H1 (cell line): Measurements from ENCODE around the gene SH3RF3. TPM values are rescaled to one million over a fixed set of nuclear protein-coding genes. Genes with fewer than 3 reads are reported as not detected.

Source experiments
- CBX5 ChIP-seq: fragments of 300-800, 300-1000 bp; sonication (generic); IDR thresholded peaks from 2 replicates; pipeline ENCODE4 v1.7.1; 2016; ENCODE audit warnings: antibody characterized with exemption, low read length, low read depth
- FOSL1 ChIP-seq: IDR thresholded peaks from 2 replicates; pipeline ENCODE4 v1.6.1; 2011; ENCODE audit warnings: mild to moderate bottlenecking, low read depth, low read length, moderate library complexity; ENCODE audit not compliant: insufficient read depth
- PHF8 ChIP-seq: fragments of 200-600 bp; sonication (generic); conservative IDR thresholded peaks from 2 replicates; pipeline ENCODE4 v1.7.1; 2012; ENCODE audit warnings: low read depth, mild to moderate bottlenecking, inconsistent platforms, low read length, moderate library complexity
- polyA plus RNA-seq, 7 experiments: library from polyadenylated mRNA; depleted of rRNA in 3 of 7; stranded (reverse) in 5 of 7; unstranded in 2 of 7; fragments of >200 nt in 5 of 7; fragments of 200-250 nt in 2 of 7; gene quantifications; 1 replicate in 5 of 7; 2 replicates in 1 of 7; 4 replicates in 1 of 7; pipeline versions ENCODE4 v1.2.1 to v1.2.3, GENCODE V29; 2011 to 2013; ENCODE audit warnings: missing spikeins in 2 of 7, mixed read lengths in 2 of 7
- total RNA-seq: library from RNA; stranded (reverse); fragmentation: NEBNext Ultra II Directional; extraction: Animal tissue kit (Norgen Biotek cat#: 25700); gene quantifications from 2 replicates; pipeline ENCODE4 v1.2.1, GENCODE V29; 2021

Gene SH3RF3
- total and polyA plus RNA-seq, 2 of the 8 experiments (the other 6 are each of a cell fraction or from before 2014, with no cell fraction given) = 0.11 to 0.65 TPM

DNA sequence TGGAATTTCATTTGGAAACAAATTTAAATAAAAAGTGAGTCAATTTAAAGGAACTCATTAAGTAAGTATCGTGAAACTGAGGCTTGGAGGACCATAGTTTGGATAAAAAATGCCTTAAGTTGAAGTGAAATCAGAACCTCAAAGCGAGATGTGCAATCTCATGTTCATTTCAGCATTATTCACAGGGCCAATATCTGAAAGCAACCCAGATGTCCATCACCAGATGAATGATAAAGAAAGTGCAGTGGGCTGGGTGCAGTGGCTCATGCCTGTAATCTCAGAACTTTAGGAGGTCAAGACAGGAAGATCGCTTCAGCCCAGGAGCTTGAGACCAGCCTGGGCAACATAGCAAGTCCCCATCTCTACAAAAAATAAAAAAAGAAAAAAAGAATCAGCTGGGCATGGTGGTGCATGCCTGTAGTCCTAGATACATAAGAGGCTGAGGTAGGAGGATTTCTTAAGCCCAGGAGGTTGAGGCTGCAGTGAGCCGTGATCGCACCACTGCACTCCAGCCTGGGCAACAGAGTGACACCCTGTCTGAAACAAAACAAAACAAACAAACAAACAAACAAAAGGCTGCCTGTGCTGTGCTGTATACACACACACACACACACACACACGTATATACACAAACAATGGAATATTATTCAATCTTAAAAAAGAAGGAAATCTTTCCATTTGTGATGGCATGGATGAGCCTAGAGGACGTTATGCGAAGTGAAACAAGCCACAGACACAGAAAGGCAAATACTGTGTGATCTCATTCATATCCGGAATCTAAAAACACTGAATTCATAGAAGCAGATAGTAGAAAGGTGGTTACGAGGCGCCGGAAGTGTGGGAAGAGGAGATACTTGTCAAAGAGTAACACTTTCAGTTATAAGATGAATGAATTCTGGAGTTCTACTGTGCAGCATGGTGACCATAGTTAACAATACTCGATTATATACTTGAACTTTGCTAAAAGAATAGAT lies 14.5 kb downstream of the SH3RF3 start (continued):
- TF ChIP-seq PHF8 (no peak), FOSL1 (no peak), CBX5 (no peak)
- TF ChIP-seq, all 59 proteins: peak for 0
